HepG2 (cell line): ENCODE measurements around the gene UNC5CL. TPM values are rescaled to one million over a fixed set of nuclear protein-coding genes. Genes with fewer than 3 reads are reported as not detected.

Experiments used
- ARID5B ChIP-seq: IDR thresholded peaks from 2 replicates; pipeline ENCODE4 v1.4.0; 2020; ENCODE audit warnings: mild to moderate bottlenecking, missing genetic modification reagents
- ARNTL ChIP-seq: sonication (generic); formaldehyde crosslinking; IDR thresholded peaks from 2 replicates; pipeline ENCODE4 v1.4.0; 2020; ENCODE audit warnings: mild to moderate bottlenecking, missing genetic modification reagents
- ASH2L ChIP-seq: fragments of 300-600, 200-600 bp; sonication (generic); IDR thresholded peaks from 2 replicates; pipeline ENCODE4 v1.7.0; 2017; ENCODE audit warnings: low read depth, mild to moderate bottlenecking, moderate library complexity, mixed read lengths, low read length; ENCODE audit not compliant: insufficient read length
- ATF3 ChIP-seq: sonication (generic); formaldehyde crosslinking; IDR thresholded peaks from 2 replicates; pipeline ENCODE4 v1.4.0; 2020; ENCODE audit warnings: missing genetic modification reagents
- CREM ChIP-seq, 2 experiments: sonication (generic) in 1 of 2; formaldehyde crosslinking in 1 of 2; IDR thresholded peaks; 2 replicates each; pipeline versions ENCODE4 v1.4.0 to v1.6.1; 2016 to 2020; ENCODE audit warnings: antibody characterized with exemption in 1 of 2, mild to moderate bottlenecking in 1 of 2, missing genetic modification reagents in 1 of 2
- DPF2 ChIP-seq: sonication (generic); formaldehyde crosslinking; IDR thresholded peaks from 2 replicates; pipeline ENCODE4 v1.4.0; 2020; ENCODE audit warnings: mild to moderate bottlenecking, low read depth, missing genetic modification reagents, borderline replicate concordance
- ELF3 ChIP-seq: IDR thresholded peaks from 2 replicates; pipeline ENCODE4 v1.6.1; 2016; ENCODE audit warnings: missing genetic modification reagents, missing compliant biosample characterization
- MTF2 ChIP-seq: sonication (generic); formaldehyde crosslinking; IDR thresholded peaks from 2 replicates; pipeline ENCODE4 v1.5.0; 2020; ENCODE audit warnings: missing genetic modification reagents, borderline replicate concordance
- TCF7 ChIP-seq: sonication (generic); IDR thresholded peaks from 2 replicates; pipeline ENCODE4 v1.6.1; 2016; ENCODE audit warnings: antibody characterized with exemption, low read depth
- TEAD3 ChIP-seq: optimal IDR thresholded peaks from 2 replicates; pipeline ENCODE3; 2016; ENCODE audit warnings: borderline replicate concordance
- ZBTB37 ChIP-seq: sonication (generic); formaldehyde crosslinking; IDR thresholded peaks from 2 replicates; pipeline ENCODE4 v1.4.0; 2020; ENCODE audit warnings: mild to moderate bottlenecking, missing genetic modification reagents
- ZMAT3 ChIP-seq: sonication (generic); formaldehyde crosslinking; conservative IDR thresholded peaks from 2 replicates; pipeline ENCODE4 v1.7.0; 2021; ENCODE audit warnings: missing genetic modification reagents
- ZNF646 ChIP-seq: sonication (generic); formaldehyde crosslinking; IDR thresholded peaks from 2 replicates; pipeline ENCODE4 v1.9.0; 2021; ENCODE audit warnings: mild to moderate bottlenecking, missing genetic modification reagents
- ZUFSP ChIP-seq: sonication (generic); formaldehyde crosslinking; IDR thresholded peaks from 2 replicates; pipeline ENCODE4 v1.9.0; 2021; ENCODE audit warnings: missing genetic modification reagents, mild to moderate bottlenecking, borderline replicate concordance
- polyA plus RNA-seq, 8 experiments: library from polyadenylated mRNA; depleted of rRNA in 3 of 8; stranded (reverse) in 7 of 8; unstranded in 1 of 8; fragments of >200 nt; fragmentation: Illumina TruSeq in 4 of 8; extraction: Trizol in 4 of 8; gene quantifications; 2 replicates each; pipeline versions ENCODE4 v1.2.1 to v1.2.3, GENCODE V29; 2011 to 2016; ENCODE audit warnings: low read depth in 4 of 8, missing spikeins in 1 of 8, mixed read lengths in 1 of 8; ENCODE audit not compliant: insufficient read depth in 1 of 8
- total RNA-seq, 5 experiments: library from RNA; depleted of rRNA; stranded (reverse); fragments of >200 nt; fragmentation: Illumina TruSeq; extraction: Trizol; gene quantifications; 2 replicates each; pipeline ENCODE4 v1.2.3, GENCODE V29; 2016; ENCODE audit warnings: low read depth in 1 of 5

Gene UNC5CL
- total and polyA plus RNA-seq, 2 of the 13 experiments (the other 11 are each of a cell fraction or from before 2014, with no cell fraction given) = 2.4 to 2.5 TPM

GRCh38 chr6:40997234-40997957 lies 41.6 kb downstream of the UNC5CL start (continued):
- peak; percentile 83 for TF ChIP-seq ARID5B (CRISPR knock-in tag)
- no peak for TF ChIP-seq ZUFSP
- TF ChIP-seq ASH2L = peak; percentile 93
- peak; percentile 79; the same call in 1 of the 2 replicates for TF ChIP-seq DPF2 (CRISPR knock-in tag)
- no peak for TF ChIP-seq MTF2 (CRISPR knock-in tag)
- 0 out of 2 replicates have a peak, but pooled peaks have one; percentile 51 for TF ChIP-seq ZBTB37 (CRISPR knock-in tag)
- TF ChIP-seq CREM (IDR thresholded peaks at IDR 0.05) = peak; percentile 42
- TF ChIP-seq CREM (CRISPR knock-in tag; IDR thresholded peaks at IDR 0.05) = no peak
- peak; percentile 70 for TF ChIP-seq ELF3 (CRISPR knock-in tag)
- 0 out of 2 replicates have a peak, but pooled peaks have one; percentile 23 for TF ChIP-seq ARNTL (CRISPR knock-in tag)
- TF ChIP-seq ZMAT3 (CRISPR knock-in tag) = no peak
- peak; percentile 98 for TF ChIP-seq ATF3 (CRISPR knock-in tag)
- no peak for TF ChIP-seq ZNF646
- TF ChIP-seq TCF7 = peak; percentile 75
- peak; percentile 91 for TF ChIP-seq TEAD3 (CRISPR knock-in tag)
